ENCODE data around the gene CTNNA2.

DNA sequence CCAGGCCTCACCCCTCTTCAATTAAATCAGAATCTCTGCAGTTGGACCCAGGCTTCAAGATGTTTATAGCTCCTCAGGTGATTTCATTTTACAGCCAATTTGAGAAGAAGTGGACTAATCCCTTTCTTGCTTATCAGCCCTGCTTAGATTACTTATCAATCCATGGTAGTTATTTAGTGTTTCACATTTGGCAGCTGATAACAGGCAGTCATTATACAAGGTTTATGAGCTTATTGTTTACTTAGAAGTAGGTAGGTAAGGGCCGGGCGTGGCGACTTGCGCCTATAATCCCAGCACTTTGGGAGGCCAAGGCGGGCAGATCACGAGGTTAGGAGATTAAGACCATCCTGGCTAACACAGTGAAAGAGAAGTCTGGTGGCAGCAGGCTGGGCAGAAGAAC lies 237.5 kb downstream of the CTNNA2 start:
- TF ChIP-seq, protein P1, sequence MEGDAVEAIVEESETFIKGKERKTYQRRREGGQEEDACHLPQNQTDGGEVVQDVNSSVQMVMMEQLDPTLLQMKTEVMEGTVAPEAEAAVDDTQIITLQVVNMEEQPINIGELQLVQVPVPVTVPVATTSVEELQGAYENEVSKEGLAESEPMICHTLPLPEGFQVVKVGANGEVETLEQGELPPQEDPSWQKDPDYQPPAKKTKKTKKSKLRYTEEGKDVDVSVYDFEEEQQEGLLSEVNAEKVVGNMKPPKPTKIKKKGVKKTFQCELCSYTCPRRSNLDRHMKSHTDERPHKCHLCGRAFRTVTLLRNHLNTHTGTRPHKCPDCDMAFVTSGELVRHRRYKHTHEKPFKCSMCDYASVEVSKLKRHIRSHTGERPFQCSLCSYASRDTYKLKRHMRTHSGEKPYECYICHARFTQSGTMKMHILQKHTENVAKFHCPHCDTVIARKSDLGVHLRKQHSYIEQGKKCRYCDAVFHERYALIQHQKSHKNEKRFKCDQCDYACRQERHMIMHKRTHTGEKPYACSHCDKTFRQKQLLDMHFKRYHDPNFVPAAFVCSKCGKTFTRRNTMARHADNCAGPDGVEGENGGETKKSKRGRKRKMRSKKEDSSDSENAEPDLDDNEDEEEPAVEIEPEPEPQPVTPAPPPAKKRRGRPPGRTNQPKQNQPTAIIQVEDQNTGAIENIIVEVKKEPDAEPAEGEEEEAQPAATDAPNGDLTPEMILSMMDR (IDR thresholded peaks at IDR 0.05): no peak
- no peak for TF ChIP-seq POLR2A (IDR thresholded peaks at IDR 0.05)
